Ishikawa (cell line): Measurements from ENCODE around the gene TBX2.

ENCODE experiments used
- CEBPB ChIP-seq: IDR thresholded peaks from 2 replicates; pipeline ENCODE4 v1.6.1; 2012
- CREB1 ChIP-seq: IDR thresholded peaks from 2 replicates; pipeline ENCODE4 v1.6.1; 2012; ENCODE audit warnings: low read depth
- EGR1 ChIP-seq: IDR thresholded peaks from 2 replicates; pipeline ENCODE4 v1.6.1; 2012
- EP300 ChIP-seq: IDR thresholded peaks from 2 replicates; pipeline ENCODE4 v1.6.1; 2012; ENCODE audit warnings: borderline replicate concordance
- FOXM1 ChIP-seq: IDR thresholded peaks from 2 replicates; pipeline ENCODE4 v1.6.1; 2012; ENCODE audit warnings: low read depth, borderline replicate concordance
- NFIC ChIP-seq: IDR thresholded peaks from 2 replicates; pipeline ENCODE4 v1.6.1; 2012
- RAD21 ChIP-seq: IDR thresholded peaks from 2 replicates; pipeline ENCODE4 v1.6.1; 2012; ENCODE audit warnings: low read depth
- TAF1 ChIP-seq: IDR thresholded peaks from 2 replicates; pipeline ENCODE4 v1.6.1; 2012; ENCODE audit warnings: low read depth, mild to moderate bottlenecking
- TCF12 ChIP-seq: IDR thresholded peaks from 2 replicates; pipeline ENCODE4 v1.6.1; 2012; ENCODE audit warnings: low read depth
- TEAD4 ChIP-seq: IDR thresholded peaks from 2 replicates; pipeline ENCODE4 v1.6.1; 2012
- YY1 ChIP-seq: IDR thresholded peaks from 2 replicates; pipeline ENCODE4 v1.6.1; 2012; ENCODE audit warnings: low read depth
- ZBTB7A ChIP-seq: IDR thresholded peaks from 2 replicates; pipeline ENCODE4 v1.6.1; 2012; ENCODE audit warnings: low read depth
- TF ChIP-seq, protein P1 (sequence below): IDR thresholded peaks from 2 replicates; pipeline ENCODE4 v1.6.1; 2012
- TF ChIP-seq, protein P2 (sequence below): IDR thresholded peaks from 2 replicates; pipeline ENCODE4 v1.6.1; 2012; ENCODE audit warnings: low read depth, mild to moderate bottlenecking
- TF ChIP-seq, protein P3 (sequence below): IDR thresholded peaks from 2 replicates; pipeline ENCODE4 v1.6.1; 2012

Gene TBX2

DNA sequence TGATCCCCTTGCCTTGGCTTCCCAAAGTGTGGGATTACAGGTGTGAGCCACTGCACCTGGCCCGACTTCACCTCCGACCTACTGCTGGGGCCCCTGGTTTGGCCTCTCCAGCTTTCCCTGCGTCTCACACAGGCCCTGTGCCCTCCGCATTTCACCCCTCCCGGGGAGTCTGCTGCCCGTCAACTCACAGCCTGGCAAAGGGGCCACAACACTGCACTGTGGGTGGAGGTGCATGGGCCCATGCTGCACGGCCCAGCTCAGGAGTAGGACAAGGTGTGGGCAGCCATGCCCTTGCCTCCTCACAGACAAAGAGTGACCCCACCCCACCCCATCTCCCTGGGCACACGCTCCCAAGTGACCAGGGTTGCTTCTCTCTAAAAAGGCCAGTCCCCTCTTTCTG is 12.6 kb upstream of the TBX2 start:
- TF ChIP-seq TAF1 (no peak), EP300 (no peak), CREB1 (no peak), FOXM1 (no peak), TEAD4 (no peak), EGR1 (no peak), RAD21 (no peak), CEBPB (no peak), YY1 (no peak), TCF12 (no peak), NFIC (no peak), ZBTB7A (no peak)
- TF ChIP-seq, protein P1, sequence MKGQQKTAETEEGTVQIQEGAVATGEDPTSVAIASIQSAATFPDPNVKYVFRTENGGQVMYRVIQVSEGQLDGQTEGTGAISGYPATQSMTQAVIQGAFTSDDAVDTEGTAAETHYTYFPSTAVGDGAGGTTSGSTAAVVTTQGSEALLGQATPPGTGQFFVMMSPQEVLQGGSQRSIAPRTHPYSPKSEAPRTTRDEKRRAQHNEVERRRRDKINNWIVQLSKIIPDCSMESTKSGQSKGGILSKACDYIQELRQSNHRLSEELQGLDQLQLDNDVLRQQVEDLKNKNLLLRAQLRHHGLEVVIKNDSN, result no peak
- TF ChIP-seq, protein P2, sequence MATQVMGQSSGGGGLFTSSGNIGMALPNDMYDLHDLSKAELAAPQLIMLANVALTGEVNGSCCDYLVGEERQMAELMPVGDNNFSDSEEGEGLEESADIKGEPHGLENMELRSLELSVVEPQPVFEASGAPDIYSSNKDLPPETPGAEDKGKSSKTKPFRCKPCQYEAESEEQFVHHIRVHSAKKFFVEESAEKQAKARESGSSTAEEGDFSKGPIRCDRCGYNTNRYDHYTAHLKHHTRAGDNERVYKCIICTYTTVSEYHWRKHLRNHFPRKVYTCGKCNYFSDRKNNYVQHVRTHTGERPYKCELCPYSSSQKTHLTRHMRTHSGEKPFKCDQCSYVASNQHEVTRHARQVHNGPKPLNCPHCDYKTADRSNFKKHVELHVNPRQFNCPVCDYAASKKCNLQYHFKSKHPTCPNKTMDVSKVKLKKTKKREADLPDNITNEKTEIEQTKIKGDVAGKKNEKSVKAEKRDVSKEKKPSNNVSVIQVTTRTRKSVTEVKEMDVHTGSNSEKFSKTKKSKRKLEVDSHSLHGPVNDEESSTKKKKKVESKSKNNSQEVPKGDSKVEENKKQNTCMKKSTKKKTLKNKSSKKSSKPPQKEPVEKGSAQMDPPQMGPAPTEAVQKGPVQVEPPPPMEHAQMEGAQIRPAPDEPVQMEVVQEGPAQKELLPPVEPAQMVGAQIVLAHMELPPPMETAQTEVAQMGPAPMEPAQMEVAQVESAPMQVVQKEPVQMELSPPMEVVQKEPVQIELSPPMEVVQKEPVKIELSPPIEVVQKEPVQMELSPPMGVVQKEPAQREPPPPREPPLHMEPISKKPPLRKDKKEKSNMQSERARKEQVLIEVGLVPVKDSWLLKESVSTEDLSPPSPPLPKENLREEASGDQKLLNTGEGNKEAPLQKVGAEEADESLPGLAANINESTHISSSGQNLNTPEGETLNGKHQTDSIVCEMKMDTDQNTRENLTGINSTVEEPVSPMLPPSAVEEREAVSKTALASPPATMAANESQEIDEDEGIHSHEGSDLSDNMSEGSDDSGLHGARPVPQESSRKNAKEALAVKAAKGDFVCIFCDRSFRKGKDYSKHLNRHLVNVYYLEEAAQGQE, result no peak
- TF ChIP-seq, protein P3, sequence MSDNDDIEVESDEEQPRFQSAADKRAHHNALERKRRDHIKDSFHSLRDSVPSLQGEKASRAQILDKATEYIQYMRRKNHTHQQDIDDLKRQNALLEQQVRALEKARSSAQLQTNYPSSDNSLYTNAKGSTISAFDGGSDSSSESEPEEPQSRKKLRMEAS, result no peak

DNA sequence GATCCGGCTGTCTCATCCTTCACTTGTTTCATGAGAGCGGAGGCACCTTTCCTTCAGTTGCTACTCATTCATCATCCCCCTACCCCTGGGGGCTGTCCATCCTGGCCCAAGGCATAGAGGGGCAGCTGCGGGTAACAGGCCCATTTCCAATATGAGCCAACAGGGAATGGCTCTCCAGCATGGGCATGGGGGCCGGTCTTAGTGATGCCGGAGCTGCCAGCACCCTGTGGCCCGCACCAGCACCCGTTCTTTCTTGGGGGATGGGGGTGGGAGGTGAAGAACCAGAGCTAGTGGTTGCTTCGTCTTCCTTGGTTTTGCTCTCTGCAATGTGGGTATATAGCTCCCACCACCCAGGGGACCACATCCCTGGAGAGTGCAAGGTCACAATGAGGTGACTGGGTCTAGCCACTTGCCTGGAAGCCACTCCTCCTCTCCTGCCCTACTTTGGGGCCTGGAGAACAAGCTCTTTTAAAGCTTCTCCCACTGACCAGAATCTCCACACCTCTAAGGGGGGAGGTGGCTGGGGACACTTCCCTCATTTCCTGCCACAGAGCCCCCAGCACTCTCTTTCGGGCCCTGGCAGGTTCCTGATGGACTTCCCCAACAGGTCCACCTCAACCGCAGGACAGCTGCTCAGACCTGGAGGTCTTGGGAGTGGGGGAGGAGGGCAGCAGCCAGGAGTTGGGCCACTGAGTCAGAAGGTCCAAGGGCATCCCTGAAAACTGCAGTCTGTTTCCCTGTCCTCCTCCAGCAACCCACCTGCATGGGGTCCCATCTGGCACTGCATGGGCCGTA is 11.9 kb upstream of the TBX2 start:
- TF ChIP-seq, protein P1, result no peak
- TF ChIP-seq, protein P2, result no peak
- TF ChIP-seq NFIC, result no peak
- no peak for TF ChIP-seq EP300
- TF ChIP-seq FOXM1, result no peak
- TF ChIP-seq CREB1, result no peak
- TF ChIP-seq CEBPB, result no peak
- TF ChIP-seq RAD21, result no peak
- no peak for TF ChIP-seq TAF1
- no peak for TF ChIP-seq TCF12

DNA sequence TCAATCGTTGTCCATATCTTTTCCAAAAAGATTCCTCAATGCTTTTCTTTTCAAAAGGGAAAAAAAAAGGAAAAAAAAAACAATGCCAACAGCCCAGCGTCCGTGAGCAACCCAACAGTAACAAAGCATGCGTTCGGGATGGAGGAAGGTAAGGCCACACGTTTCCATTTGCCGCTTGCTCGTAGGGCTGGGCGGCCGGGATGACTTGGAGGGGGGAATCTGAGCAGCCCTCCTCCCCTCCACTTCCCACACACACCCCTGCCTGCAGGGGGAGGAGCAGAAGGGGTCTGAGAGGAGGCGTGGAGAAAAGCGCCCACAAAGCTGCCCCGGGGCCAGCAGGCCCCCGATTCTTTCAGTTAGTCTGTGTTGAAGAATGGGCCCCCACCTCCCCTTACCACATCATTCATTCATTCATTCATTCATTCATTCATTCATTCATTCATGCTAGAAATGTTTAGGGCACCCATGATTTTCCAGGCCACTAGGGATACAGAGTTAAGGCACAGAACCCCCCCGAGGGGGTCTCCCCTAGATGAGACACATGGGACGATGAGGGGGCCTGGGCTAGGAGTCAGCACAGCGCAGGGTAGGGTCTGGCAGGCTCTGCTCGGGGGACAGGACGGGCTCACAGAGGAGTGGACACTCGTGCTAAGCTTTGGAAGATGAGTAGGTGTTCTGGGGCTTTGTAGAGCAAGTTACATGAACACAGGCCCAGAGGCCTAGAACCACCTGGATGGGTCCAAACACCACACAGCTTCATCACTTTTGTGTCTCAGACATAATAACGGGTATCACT is 10.9 kb upstream of the TBX2 start:
- TF ChIP-seq, protein P1, result no peak
- TF ChIP-seq TAF1 (no peak), CREB1 (no peak), FOXM1 (no peak), RAD21 (no peak), EP300 (no peak), EGR1 (no peak), TEAD4 (no peak), NFIC (no peak), YY1 (no peak), CEBPB (no peak), TCF12 (no peak), ZBTB7A (no peak)
- TF ChIP-seq, protein P2, result no peak
- TF ChIP-seq, protein P3, result no peak
